Stromal cell of bone marrow (primary cell): ENCODE results near the gene FDX1.

Experiments
- DNase-seq: peaks from one replicate; pipeline ENCODE4 v3.0.0-alpha.2; 2012; ENCODE audit warnings: low read depth

Gene FDX1

DNA sequence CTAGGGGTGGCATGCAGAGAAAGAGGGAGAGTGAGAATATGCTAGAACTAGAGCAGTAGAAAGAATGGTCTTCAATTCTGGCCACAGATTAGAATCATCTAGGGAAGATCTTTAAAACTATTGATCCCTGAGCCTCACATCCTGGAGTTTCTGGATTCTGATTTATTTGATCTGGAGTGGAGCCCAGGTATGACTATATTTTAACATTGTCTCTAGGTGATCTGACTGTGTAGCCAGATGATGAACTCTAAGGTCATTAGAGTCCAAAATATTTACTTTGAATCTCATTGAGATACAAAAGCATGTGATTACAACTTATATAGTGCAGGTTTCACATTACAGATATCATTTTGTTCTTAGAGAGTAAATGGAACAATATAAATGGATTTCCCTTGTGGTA, 79.7 kb downstream of the FDX1 start:
- DNase-seq: no peak

DNA sequence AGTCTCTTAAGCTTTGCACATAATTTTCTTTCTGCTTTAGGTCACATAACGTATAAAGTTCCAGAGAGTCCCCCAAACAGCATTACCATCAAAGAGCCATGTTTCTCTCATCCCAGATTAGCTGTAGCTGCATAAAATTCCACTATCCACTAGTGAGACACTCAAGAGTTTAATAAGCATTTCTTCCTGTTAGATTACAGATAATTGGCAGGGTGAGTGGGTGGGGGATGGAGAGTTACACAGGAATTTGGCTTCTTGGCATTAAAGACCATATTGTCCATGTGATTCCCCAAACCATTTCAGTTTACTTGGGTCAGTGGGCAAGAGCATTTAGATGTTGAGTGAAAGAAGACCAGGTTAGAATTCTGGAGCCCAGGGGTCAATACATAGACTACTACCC, 82.3 kb downstream of the FDX1 start:
- no peak for DNase-seq

DNA sequence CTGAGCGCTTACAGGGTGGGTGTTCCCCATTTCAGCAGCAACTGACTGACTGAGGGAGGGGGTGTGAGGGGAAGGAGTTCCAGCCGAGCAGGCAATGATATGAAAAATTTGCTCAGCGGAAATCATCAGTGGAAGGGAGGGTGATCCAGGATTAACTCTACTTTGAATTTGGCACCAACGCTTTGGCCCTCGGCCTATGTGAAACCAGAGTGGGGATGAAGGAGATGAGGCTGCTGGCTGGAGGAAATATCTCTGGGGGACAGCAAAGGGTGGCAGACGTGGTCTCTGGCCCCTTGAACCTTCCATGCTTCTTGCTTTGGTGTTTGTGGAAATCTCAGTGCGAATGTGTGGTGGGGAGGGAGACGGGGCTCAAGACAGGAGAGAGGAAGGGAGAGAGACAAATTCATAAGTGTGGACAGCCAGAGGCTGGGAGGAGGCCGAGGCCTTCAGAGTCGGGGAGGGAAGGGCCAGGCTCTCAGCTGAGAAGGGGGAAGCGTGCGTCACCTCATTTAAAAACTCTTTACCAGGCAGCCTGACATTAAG, 83.6 kb downstream of the FDX1 start:
- no peak for DNase-seq

DNA sequence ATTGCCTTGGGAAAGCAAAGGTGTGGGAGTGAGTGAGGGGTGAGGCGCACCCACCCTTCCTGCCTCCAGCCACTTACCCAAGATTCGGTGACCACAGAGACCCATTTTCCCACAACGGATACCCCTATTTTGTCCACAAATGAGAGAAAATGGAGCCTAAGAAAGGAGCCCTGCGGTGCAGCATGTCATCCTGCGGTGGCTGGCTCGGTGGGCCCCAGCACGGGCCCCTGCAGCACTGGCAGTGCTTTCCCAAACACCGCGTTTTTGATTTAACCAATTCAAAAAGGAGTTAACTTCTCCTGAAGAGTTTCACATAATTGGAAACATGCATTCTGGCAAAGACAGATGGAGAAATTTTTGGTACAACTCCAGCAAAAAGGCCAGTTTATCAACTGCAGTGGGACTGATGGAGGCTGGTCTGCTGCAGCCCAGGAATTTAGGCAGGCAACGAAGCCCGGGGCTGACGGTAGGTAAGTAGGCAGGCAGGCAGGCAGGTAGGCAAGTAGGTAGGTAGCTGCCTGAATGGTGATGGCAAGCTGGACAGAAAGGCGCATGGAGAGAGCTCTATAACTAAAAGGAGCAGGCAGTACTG, 84.2 kb downstream of the FDX1 start:
- DNase-seq: no peak
